Measurements from ENCODE around the gene WNT8B.

- TF ChIP-seq CTCF (IDR thresholded peaks at IDR 0.05), result peak; percentile 38
- TF ChIP-seq, protein P1, sequence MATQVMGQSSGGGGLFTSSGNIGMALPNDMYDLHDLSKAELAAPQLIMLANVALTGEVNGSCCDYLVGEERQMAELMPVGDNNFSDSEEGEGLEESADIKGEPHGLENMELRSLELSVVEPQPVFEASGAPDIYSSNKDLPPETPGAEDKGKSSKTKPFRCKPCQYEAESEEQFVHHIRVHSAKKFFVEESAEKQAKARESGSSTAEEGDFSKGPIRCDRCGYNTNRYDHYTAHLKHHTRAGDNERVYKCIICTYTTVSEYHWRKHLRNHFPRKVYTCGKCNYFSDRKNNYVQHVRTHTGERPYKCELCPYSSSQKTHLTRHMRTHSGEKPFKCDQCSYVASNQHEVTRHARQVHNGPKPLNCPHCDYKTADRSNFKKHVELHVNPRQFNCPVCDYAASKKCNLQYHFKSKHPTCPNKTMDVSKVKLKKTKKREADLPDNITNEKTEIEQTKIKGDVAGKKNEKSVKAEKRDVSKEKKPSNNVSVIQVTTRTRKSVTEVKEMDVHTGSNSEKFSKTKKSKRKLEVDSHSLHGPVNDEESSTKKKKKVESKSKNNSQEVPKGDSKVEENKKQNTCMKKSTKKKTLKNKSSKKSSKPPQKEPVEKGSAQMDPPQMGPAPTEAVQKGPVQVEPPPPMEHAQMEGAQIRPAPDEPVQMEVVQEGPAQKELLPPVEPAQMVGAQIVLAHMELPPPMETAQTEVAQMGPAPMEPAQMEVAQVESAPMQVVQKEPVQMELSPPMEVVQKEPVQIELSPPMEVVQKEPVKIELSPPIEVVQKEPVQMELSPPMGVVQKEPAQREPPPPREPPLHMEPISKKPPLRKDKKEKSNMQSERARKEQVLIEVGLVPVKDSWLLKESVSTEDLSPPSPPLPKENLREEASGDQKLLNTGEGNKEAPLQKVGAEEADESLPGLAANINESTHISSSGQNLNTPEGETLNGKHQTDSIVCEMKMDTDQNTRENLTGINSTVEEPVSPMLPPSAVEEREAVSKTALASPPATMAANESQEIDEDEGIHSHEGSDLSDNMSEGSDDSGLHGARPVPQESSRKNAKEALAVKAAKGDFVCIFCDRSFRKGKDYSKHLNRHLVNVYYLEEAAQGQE (IDR thresholded peaks at IDR 0.05; ENCODE audit: insufficient read depth in 1 of 2, low read depth in 2 of 2, low read length in 1 of 2), result no peak
- TF ChIP-seq POLR2AphosphoS5 (IDR thresholded peaks at IDR 0.05; ENCODE audit: low read depth, low read length), result no peak
- no peak for TF ChIP-seq TCF7L2 (IDR thresholded peaks at IDR 0.05; ENCODE audit: low read depth, low read length)
Measured at GRCh38 chr10:100516847-100517246, 54.0 kb downstream of the WNT8B start.

Measured in Panc1 (cell line).